Measurements from ENCODE around the gene PRM1. TPM values are rescaled to one million over a fixed set of nuclear protein-coding genes. Genes with fewer than 3 reads are reported as not detected.

Gene PRM1
- total and polyA plus RNA-seq, 2 of the 13 experiments (the other 11 are each of a cell fraction or from before 2014, with no cell fraction given): not detected

GRCh38 chr16:11308493-11309283 lies 27.6 kb upstream of the PRM1 start (continued):
- TF ChIP-seq RERE (CRISPR knock-in tag; IDR thresholded peaks at IDR 0.05; ENCODE audit: low read depth): no peak
- TF ChIP-seq KAT8 (CRISPR knock-in tag; IDR thresholded peaks at IDR 0.05): peak; percentile 63; the same call in 1 of the 2 replicates
- TF ChIP-seq ZNF703 (CRISPR knock-in tag; IDR thresholded peaks at IDR 0.05; ENCODE audit: borderline replicate concordance): peak; percentile 60; the same call in 1 of the 2 replicates
- TF ChIP-seq GATAD2A (CRISPR knock-in tag; IDR thresholded peaks at IDR 0.05): peak; percentile 87
- TF ChIP-seq ZBTB26 (CRISPR knock-in tag; IDR thresholded peaks at IDR 0.05; ENCODE audit: borderline replicate concordance): peak; percentile 36; the same call in 1 of the 2 replicates
- peak; percentile 97 for TF ChIP-seq HNF4A (CRISPR knock-in tag; IDR thresholded peaks at IDR 0.05)
- peak; percentile 72 for TF ChIP-seq ZNF768 (CRISPR knock-in tag; IDR thresholded peaks at IDR 0.05)
- TF ChIP-seq MTF1 (CRISPR knock-in tag; IDR thresholded peaks at IDR 0.05): no peak
- peak; percentile 64; the same call in 1 of the 2 replicates for TF ChIP-seq ZFP91 (CRISPR knock-in tag; IDR thresholded peaks at IDR 0.05; ENCODE audit: borderline replicate concordance)
- TF ChIP-seq TAF15 (IDR thresholded peaks at IDR 0.05; ENCODE audit: low read depth, low read length, poor library complexity, severe bottlenecking): no peak
- TF ChIP-seq ZFP1 (CRISPR knock-in tag; IDR thresholded peaks at IDR 0.05): no peak
- no peak for TF ChIP-seq ATF1 (CRISPR knock-in tag; IDR thresholded peaks at IDR 0.05)
- TF ChIP-seq CHD2 (IDR thresholded peaks at IDR 0.05; ENCODE audit: low read depth, low read length): no peak
- TF ChIP-seq SALL2 (CRISPR knock-in tag; IDR thresholded peaks at IDR 0.05): no peak
- peak; percentile 90 for TF ChIP-seq ZNF121 (CRISPR knock-in tag; IDR thresholded peaks at IDR 0.05)
- no peak for TF ChIP-seq RAD51 (IDR thresholded peaks at IDR 0.05; ENCODE audit: borderline replicate concordance)
- peak; percentile 69; the same call in 1 of the 2 replicates for TF ChIP-seq MEIS1 (CRISPR knock-in tag; IDR thresholded peaks at IDR 0.05; ENCODE audit: borderline replicate concordance)
- TF ChIP-seq FOXA3 (CRISPR knock-in tag; IDR thresholded peaks at IDR 0.05): peak; percentile 34
- TF ChIP-seq GPBP1L1 (CRISPR knock-in tag; IDR thresholded peaks at IDR 0.05): no peak
- peak; percentile 87 for TF ChIP-seq ATF7-NPFF (CRISPR knock-in tag; IDR thresholded peaks at IDR 0.05; ENCODE audit: low read depth)
- peak; percentile 46 for TF ChIP-seq FOSL2 (CRISPR knock-in tag; IDR thresholded peaks at IDR 0.05)
